Right lobe of liver (tissue), 4 donors: ENCODE results near the gene LTB.

Source experiments
- POLR2A ChIP-seq: fragments of 450-650 bp; IDR thresholded peaks from one replicate; pipeline ENCODE4 v1.6.1; 2017; ENCODE audit warnings: antibody characterized with exemption, mild to moderate bottlenecking
- TF ChIP-seq, protein P1 (sequence below), 4 donors: fragments of 200-600 bp in 3 of 4; fragments of 450-650 bp in 1 of 4; IDR thresholded peaks; one replicate each; pipeline versions ENCODE4 v1.5.1 to v1.8.0; 2016 to 2022; ENCODE audit warnings: antibody characterized with exemption in 4 of 4, mild to moderate bottlenecking in 2 of 4
- donor health status: DM: no; HTN: no; CAD: no.
- donor health status: DM: no; HTN: no; CAD: no.
- donor health status: DM: no; HTN: yes; CAD: no.

DNA sequence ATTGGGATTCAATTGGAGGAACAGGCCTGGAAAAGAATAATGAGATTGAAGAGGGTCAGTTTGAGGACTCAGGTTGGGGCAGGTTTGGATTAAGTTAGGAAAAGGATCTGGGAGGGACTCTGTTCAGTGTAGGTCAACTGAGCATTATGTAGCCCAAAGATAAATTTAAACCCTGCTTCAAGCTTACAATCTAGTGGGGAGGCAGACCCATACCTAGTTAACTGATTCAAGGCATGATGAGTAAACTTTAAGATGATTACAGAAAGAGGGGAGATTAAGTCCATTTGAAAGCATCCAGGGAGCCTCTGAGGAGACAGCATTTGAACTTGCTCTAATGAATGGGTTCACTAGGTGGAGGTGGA is 21.5 kb downstream of the LTB start:
- no peak for TF ChIP-seq POLR2A
- TF ChIP-seq, protein P1, sequence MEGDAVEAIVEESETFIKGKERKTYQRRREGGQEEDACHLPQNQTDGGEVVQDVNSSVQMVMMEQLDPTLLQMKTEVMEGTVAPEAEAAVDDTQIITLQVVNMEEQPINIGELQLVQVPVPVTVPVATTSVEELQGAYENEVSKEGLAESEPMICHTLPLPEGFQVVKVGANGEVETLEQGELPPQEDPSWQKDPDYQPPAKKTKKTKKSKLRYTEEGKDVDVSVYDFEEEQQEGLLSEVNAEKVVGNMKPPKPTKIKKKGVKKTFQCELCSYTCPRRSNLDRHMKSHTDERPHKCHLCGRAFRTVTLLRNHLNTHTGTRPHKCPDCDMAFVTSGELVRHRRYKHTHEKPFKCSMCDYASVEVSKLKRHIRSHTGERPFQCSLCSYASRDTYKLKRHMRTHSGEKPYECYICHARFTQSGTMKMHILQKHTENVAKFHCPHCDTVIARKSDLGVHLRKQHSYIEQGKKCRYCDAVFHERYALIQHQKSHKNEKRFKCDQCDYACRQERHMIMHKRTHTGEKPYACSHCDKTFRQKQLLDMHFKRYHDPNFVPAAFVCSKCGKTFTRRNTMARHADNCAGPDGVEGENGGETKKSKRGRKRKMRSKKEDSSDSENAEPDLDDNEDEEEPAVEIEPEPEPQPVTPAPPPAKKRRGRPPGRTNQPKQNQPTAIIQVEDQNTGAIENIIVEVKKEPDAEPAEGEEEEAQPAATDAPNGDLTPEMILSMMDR (IDR thresholded peaks at IDR 0.05): no peak
